Liver (tissue), 9 donors: ENCODE results near the gene DAGLA. TPM values are rescaled to one million over a fixed set of nuclear protein-coding genes. Genes with fewer than 3 reads are reported as not detected.

ENCODE experiments used
- DNase-seq: peaks from one replicate; pipeline ENCODE4 v3.0.0-alpha.2; 2017; ENCODE audit warnings: low spot score
- H3K27ac ChIP-seq, 2 donors: one replicate each; pipeline ENCODE4 v1.7.0; 2013; ENCODE audit warnings: inconsistent platforms in 2 of 2, low read length in 2 of 2, control low read depth in 1 of 2, low read depth in 1 of 2, mild to moderate bottlenecking in 1 of 2
- H3K27me3 ChIP-seq, 4 donors: one replicate each; pipeline versions ENCODE4 v1.6.1 to v1.7.0; 2013; ENCODE audit warnings: low read length in 3 of 4, inconsistent platforms in 1 of 4, mild to moderate bottlenecking in 1 of 4, moderate library complexity in 1 of 4; ENCODE audit not compliant: control insufficient read depth in 4 of 4, insufficient read depth in 4 of 4
- H3K36me3 ChIP-seq, 4 donors: one replicate each; pipeline versions ENCODE4 v1.6.1 to v1.7.0; 2013; ENCODE audit warnings: low read length in 3 of 4, mild to moderate bottlenecking in 3 of 4, low read depth in 1 of 4, moderate library complexity in 1 of 4; ENCODE audit not compliant: control insufficient read depth in 4 of 4, insufficient read depth in 3 of 4
- H3K4me1 ChIP-seq, 4 donors: one replicate each; pipeline versions ENCODE4 v1.6.1 to v1.7.0; 2013; ENCODE audit warnings: low read length in 3 of 4, mild to moderate bottlenecking in 3 of 4, moderate library complexity in 1 of 4; ENCODE audit not compliant: control insufficient read depth in 4 of 4, insufficient read depth in 4 of 4
- H3K4me3 ChIP-seq, 3 donors: one replicate each; pipeline versions ENCODE4 v1.6.1 to v1.7.0; 2013; ENCODE audit warnings: low read length in 3 of 3, control low read depth in 1 of 3, low read depth in 1 of 3, mild to moderate bottlenecking in 1 of 3
- H3K9ac ChIP-seq, 2 donors: one replicate each; pipeline ENCODE4 v1.7.0; 2013; ENCODE audit warnings: low read length in 2 of 2, mild to moderate bottlenecking in 2 of 2, moderate library complexity in 2 of 2, control low read depth in 1 of 2, low read depth in 1 of 2
- H3K9me3 ChIP-seq, 4 donors: one replicate each; pipeline versions ENCODE4 v1.6.1 to v1.7.0; 2013; ENCODE audit warnings: low read length in 3 of 4; ENCODE audit not compliant: control insufficient read depth in 4 of 4
- CTCF ChIP-seq: fragments of 150-350 bp; IDR thresholded peaks from 2 replicates; pipeline ENCODE4 v1.5.1; 2017; ENCODE audit warnings: improper control_type of control experiment, low read depth, low read length; ENCODE audit not compliant: missing input control
- EGR1 ChIP-seq, 2 donors: IDR thresholded peaks; 2 replicates each; pipeline ENCODE4 v1.6.1; 2016 to 2018; ENCODE audit warnings: antibody characterized with exemption in 2 of 2, low read depth in 2 of 2
- FOXA1 ChIP-seq: IDR thresholded peaks from 2 replicates; pipeline ENCODE4 v1.6.1; 2016; ENCODE audit warnings: antibody characterized with exemption
- FOXA2 ChIP-seq: IDR thresholded peaks from 2 replicates; pipeline ENCODE4 v1.6.1; 2016; ENCODE audit warnings: antibody characterized with exemption
- GABPA ChIP-seq, 2 donors: IDR thresholded peaks in 1 of 2; conservative IDR thresholded peaks in 1 of 2; 2 replicates each; pipeline ENCODE4 v1.6.1; 2016; ENCODE audit warnings: antibody characterized with exemption in 2 of 2, mild to moderate bottlenecking in 1 of 2, moderate library complexity in 1 of 2
- HNF4A ChIP-seq, 2 donors: conservative IDR thresholded peaks; 2 replicates each; pipeline ENCODE4 v1.6.1; 2016; ENCODE audit warnings: antibody characterized with exemption in 2 of 2, mild to moderate bottlenecking in 2 of 2
- HNF4G ChIP-seq: IDR thresholded peaks from 2 replicates; pipeline ENCODE4 v1.6.1; 2016; ENCODE audit warnings: antibody characterized with exemption
- JUND ChIP-seq, 2 donors: IDR thresholded peaks; 2 replicates each; pipeline ENCODE4 v1.6.1; 2016; ENCODE audit warnings: antibody characterized with exemption in 2 of 2
- MAX ChIP-seq: IDR thresholded peaks from 2 replicates; pipeline ENCODE4 v1.6.1; 2016; ENCODE audit warnings: antibody characterized with exemption
- NR2F2 ChIP-seq: IDR thresholded peaks from 2 replicates; pipeline ENCODE4 v1.6.1; 2016; ENCODE audit warnings: antibody characterized with exemption
- RAD21 ChIP-seq, 2 donors: IDR thresholded peaks; 2 replicates each; pipeline ENCODE4 v1.6.1; 2016; ENCODE audit warnings: antibody characterized with exemption in 2 of 2, mild to moderate bottlenecking in 2 of 2
- REST ChIP-seq: IDR thresholded peaks from 2 replicates; pipeline ENCODE4 v1.6.1; 2016; ENCODE audit warnings: antibody characterized with exemption, mild to moderate bottlenecking
- RXRA ChIP-seq, 2 donors: IDR thresholded peaks; 2 replicates each; pipeline ENCODE4 v1.6.1; 2017 to 2018; ENCODE audit warnings: antibody characterized with exemption in 2 of 2, mild to moderate bottlenecking in 1 of 2
- SP1 ChIP-seq: IDR thresholded peaks from 2 replicates; pipeline ENCODE4 v1.6.1; 2018; ENCODE audit warnings: antibody characterized with exemption, mild to moderate bottlenecking
- TAF1 ChIP-seq: conservative IDR thresholded peaks from 2 replicates; pipeline ENCODE4 v1.6.1; 2016; ENCODE audit warnings: antibody characterized with exemption, mild to moderate bottlenecking
- YY1 ChIP-seq: IDR thresholded peaks from 2 replicates; pipeline ENCODE4 v1.6.1; 2016; ENCODE audit warnings: antibody characterized with exemption, mild to moderate bottlenecking
- ZBTB33 ChIP-seq: IDR thresholded peaks from 2 replicates; pipeline ENCODE4 v1.6.1; 2016; ENCODE audit warnings: antibody characterized with exemption
- WGBS: extraction: QIAGEN DNeasy Blood & Tissue Kit; methylation state at CpG from one replicate; pipeline ENCODE4 v1.1.7; 2013; 5-methylcytosine and 5-hydroxymethylcytosine counted together
- polyA plus RNA-seq, 2 donors: library from polyadenylated mRNA; stranded (reverse) in 1 of 2; unstranded in 1 of 2; fragments of 200-250 nt in 1 of 2; fragments of >200 nt in 1 of 2; fragmentation: Nextera tagmentation in 1 of 2; extraction: Ambion mirVana in 1 of 2; gene quantifications; one replicate each; pipeline versions ENCODE4 v1.2.1 to v1.2.3, GENCODE V29; 2013 to 2015
- total RNA-seq, 2 donors: library from RNA; depleted of rRNA; stranded (reverse); fragments of >200 nt; gene quantifications; one replicate each; pipeline ENCODE4 v1.2.3, GENCODE V29; 2014
- TF ChIP-seq, protein P1 (sequence below): IDR thresholded peaks from 2 replicates; pipeline ENCODE4 v1.6.1; 2016; ENCODE audit warnings: antibody characterized with exemption
- donor health status: healthy.
- donor health status: healthy.
- donor health status: healthy.
- donor health status: healthy.
- donor health status: healthy.

Gene DAGLA
- total and polyA plus RNA-seq, 4 donors, result 0.13 to 0.84 (median 0.60) TPM

DNA sequence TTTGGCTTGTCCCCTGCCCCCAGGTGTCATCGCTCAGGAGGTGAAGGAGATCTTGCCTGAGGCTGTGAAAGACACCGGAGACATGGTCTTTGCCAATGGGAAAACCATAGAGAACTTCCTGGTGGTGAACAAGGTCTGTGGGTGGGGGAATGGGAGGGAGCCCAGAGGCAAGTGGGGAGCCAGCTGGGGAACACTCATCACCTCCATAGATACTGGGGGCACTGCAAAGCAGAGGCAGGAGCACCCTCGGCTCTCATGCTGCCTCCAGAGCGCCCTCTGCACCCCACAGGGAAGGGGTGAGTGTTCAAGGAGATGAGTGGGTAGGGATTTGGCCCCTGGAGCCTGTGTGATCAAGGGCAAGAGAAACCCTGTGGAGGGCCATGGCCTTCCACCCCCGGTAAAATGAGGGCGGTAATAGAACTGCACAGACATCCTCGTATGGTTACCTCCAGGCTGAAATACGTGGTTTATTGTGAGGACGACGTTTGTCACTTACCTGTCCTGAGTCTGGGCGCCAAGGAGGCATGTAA lies 98.2 kb downstream of the DAGLA start (continued):
- TF ChIP-seq REST, result no peak
- no peak for TF ChIP-seq FOXA2
- TF ChIP-seq EGR1 (IDR thresholded peaks at IDR 0.05; ENCODE audit: low read depth in 2 of 2), result no peak

DNA sequence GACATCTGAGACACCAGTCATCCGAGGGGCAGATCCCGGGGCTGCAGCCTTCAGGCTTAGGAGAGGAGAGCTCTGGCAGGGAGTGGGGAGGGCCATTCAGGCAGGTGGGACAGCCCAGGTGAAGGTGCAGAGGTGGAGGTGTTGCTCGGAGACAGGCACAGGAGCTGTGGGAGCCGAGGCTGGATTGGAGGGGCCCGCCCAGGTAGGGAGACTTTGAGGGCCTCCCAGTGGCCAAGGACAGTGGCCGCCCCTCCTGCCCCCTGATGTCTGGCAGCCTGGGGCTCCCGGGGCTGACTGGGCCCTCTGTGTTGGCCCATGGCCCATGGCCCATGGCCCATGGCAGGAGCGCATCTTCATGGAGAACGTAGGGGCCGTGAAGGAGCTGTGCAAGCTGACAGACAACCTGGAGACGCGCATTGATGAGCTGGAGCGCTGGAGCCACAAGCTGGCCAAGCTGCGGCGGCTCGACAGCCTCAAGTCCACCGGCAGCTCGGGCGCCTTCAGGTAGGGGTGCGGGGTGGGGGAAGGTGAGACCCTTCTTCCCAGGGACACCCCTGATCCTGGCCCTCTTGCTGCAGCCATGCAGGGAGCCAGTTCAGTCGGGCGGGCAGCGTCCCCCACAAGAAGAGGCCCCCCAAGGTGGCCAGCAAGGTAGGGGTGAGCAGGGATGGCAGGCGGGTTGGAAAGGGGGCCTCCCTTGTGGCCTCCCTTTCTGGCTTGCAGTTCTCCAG lies 98.9 kb downstream of the DAGLA start:
- Histone ChIP-seq H3K36me3 (peaks cover 0 to 49% (median 6%) of the 10 kb centered on the region in 4 donors), H3K4me1 (no peaks in the 10 kb centered on the region), H3K9me3 (no peaks in the 10 kb centered on the region), H3K27ac (no peak overlapping the region), H3K27me3 (no peaks in the 10 kb centered on the region), H3K4me3 (no peak overlapping the region), H3K9ac (no peak overlapping the region)
- TF ChIP-seq EGR1 (IDR thresholded peaks at IDR 0.05; ENCODE audit: low read depth in 2 of 2) (no peak), MAX (no peak), ZBTB33 (no peak), TAF1 (no peak), RXRA (IDR thresholded peaks at IDR 0.05) (no peak), JUND (IDR thresholded peaks at IDR 0.05) (no peak), HNF4A (conservative IDR thresholded peaks at IDR 0.05) (no peak), FOXA1 (no peak), YY1 (no peak), FOXA2 (no peak), REST (no peak), NR2F2 (no peak), GABPA (IDR thresholded peaks at IDR 0.05 in 1 of 2, conservative IDR thresholded peaks at IDR 0.05 in 1 of 2) (no peak), RAD21 (IDR thresholded peaks at IDR 0.05) (no peak), SP1 (no peak), HNF4G (no peak), CTCF (no peak)
- TF ChIP-seq, protein P1, sequence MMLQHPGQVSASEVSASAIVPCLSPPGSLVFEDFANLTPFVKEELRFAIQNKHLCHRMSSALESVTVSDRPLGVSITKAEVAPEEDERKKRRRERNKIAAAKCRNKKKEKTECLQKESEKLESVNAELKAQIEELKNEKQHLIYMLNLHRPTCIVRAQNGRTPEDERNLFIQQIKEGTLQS, result no peak
- 93% methylated on average over 24 of the region's 24 CpGs for WGBS
- DNase-seq, result no peak
